ENCODE results near the gene KCNMB2.

DNA sequence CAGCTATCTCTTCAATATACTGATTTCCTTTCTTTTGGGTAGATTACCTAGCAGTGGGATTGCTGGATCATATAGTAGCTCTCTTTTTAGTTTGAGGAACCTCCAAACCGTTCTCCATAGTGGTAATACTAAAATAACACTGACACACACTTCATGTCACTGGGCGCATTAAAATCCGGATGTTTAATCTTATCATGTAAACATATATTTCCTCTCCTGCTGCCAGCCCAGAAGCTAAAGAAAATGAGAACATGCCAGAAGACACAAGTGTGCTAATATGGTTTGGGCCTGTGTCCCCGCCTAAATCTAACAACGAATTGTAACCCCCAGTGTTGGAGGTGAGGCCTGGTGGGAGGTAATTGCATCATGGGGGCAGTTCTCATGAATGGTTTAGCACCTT lies 23.6 kb upstream of the KCNMB2 start:
- TF ChIP-seq POLR2A (IDR thresholded peaks at IDR 0.05) (no peak), CTCF (IDR thresholded peaks at IDR 0.05) (no peak), POLR2AphosphoS5 (IDR thresholded peaks at IDR 0.05) (no peak)
